Natural killer cell (primary cell): ENCODE measurements around the gene FTCD. TPM values are rescaled to one million over a fixed set of nuclear protein-coding genes. Genes with fewer than 3 reads are reported as not detected.

Experiments used
- ATAC-seq, 3 donors: fragments of 150-1000 bp in 2 of 3; fragments of 200-7000 bp in 1 of 3; cut with Tn5 transposase; 1 replicate in 1 of 3; 2 replicates in 2 of 3; pipeline ENCODE4 v1.10.0; 2021; ENCODE audit warnings: mild to moderate bottlenecking in 2 of 3, moderate library complexity in 2 of 3
- DNase-seq, 2 donors: peaks; one replicate each; pipeline versions ENCODE4 v3.0.0 to v3.0.0-alpha.2; 2013 to 2021; ENCODE audit warnings: mixed read lengths in 1 of 2
- H3K27ac ChIP-seq: one replicate; pipeline ENCODE4 v1.5.1; 2013; ENCODE audit warnings: mild to moderate bottlenecking, low read length
- H3K27me3 ChIP-seq: one replicate; pipeline ENCODE4 v1.6.1; 2013; ENCODE audit warnings: low read length; ENCODE audit not compliant: control insufficient read depth, insufficient read depth
- H3K36me3 ChIP-seq: one replicate; pipeline ENCODE4 v1.6.1; 2013; ENCODE audit warnings: low read length; ENCODE audit not compliant: control insufficient read depth, insufficient read depth
- H3K4me1 ChIP-seq: one replicate; pipeline ENCODE4 v1.6.1; 2013; ENCODE audit warnings: low read length; ENCODE audit not compliant: control insufficient read depth, insufficient read depth
- H3K4me3 ChIP-seq: one replicate; pipeline ENCODE4 v1.5.1; 2013; ENCODE audit warnings: low read length
- H3K9me3 ChIP-seq: one replicate; pipeline ENCODE4 v1.6.1; 2013; ENCODE audit warnings: low read length; ENCODE audit not compliant: control insufficient read depth, insufficient read depth
- H3K27ac Mint-ChIP-seq, 2 donors: one replicate each; pipeline ENCODE4 v1.8.0; 2022; ENCODE audit warnings: mild to moderate bottlenecking in 2 of 2, mixed read lengths in 2 of 2, moderate library complexity in 1 of 2
- H3K27me3 Mint-ChIP-seq, 2 donors: one replicate each; pipeline ENCODE4 v1.8.0; 2022; ENCODE audit warnings: low read depth in 2 of 2, mixed read lengths in 2 of 2
- H3K36me3 Mint-ChIP-seq: one replicate; pipeline ENCODE4 v1.8.0; 2022; ENCODE audit warnings: mixed read lengths
- H3K4me1 Mint-ChIP-seq, 2 donors: one replicate each; pipeline ENCODE4 v1.8.0; 2022; ENCODE audit warnings: mixed read lengths in 2 of 2
- H3K4me3 Mint-ChIP-seq: one replicate; pipeline ENCODE4 v1.8.0; 2022; ENCODE audit warnings: mild to moderate bottlenecking, moderate library complexity, mixed read lengths
- H3K9me3 Mint-ChIP-seq, 2 donors: one replicate each; pipeline ENCODE4 v1.8.0; 2022; ENCODE audit warnings: mixed read lengths in 2 of 2
- CTCF ChIP-seq: fragments of 200-600 bp; IDR thresholded peaks from one replicate; pipeline ENCODE4 v1.8.0; 2022; ENCODE audit warnings: antibody characterized with exemption
- WGBS: methylation state at CpG from one replicate; pipeline ENCODE4 v1.1.7; 2013; ENCODE audit warnings: missing lambda C conversion rate; ENCODE audit not compliant: insufficient coverage; 5-methylcytosine and 5-hydroxymethylcytosine counted together
- intact Hi-C: fragments of 100-400 bp; cut with micrococcal nuclease; formaldehyde crosslinking; loops from one replicate; pipeline ENCODE4 v1.14.2; 2022
- total RNA-seq, 4 donors: library from RNA; stranded (reverse); fragments of 120-200 nt in 1 of 4; gene quantifications; one replicate each; pipeline versions ENCODE4 v1.2.3 to v1.2.4, GENCODE V29; 2013 to 2022

Gene FTCD
- total RNA-seq, 3 donors from 2014 or later (not counting 1 experiment from before 2014, with no cell fraction given), result 0.34 TPM; not detected in 2

GRCh38 chr21:46117586-46118315 lies 37.6 kb downstream of the FTCD start:
- Mint-ChIP-seq H3K27ac (no peak overlapping the region), H3K9me3 (no peaks in the 10 kb centered on the region), H3K4me3 (no peak overlapping the region), H3K4me1 (no peaks in the 10 kb centered on the region), H3K27me3 (no peaks in the 10 kb centered on the region), H3K36me3 (no peaks in the 10 kb centered on the region)
- no peaks in the 10 kb centered on the region for H3K27me3 ChIP-seq
- H3K36me3 ChIP-seq, result no peaks in the 10 kb centered on the region
- H3K9me3 ChIP-seq, result peaks cover 4% of the 10 kb centered on the region
- H3K27ac ChIP-seq, result no peak overlapping the region
- intact Hi-C loops, result no loop called here
- H3K4me1 ChIP-seq, result no peaks in the 10 kb centered on the region
- WGBS, result 82% methylated on average over 28 of the region's 29 CpGs
- TF ChIP-seq CTCF, result no peak
- no peak overlapping the region for H3K4me3 ChIP-seq
- DNase-seq, result peak in 1 of 2 donors; percentile 14
- ATAC-seq, result no peak

- no peaks in the 10 kb centered on the region for H3K4me1 ChIP-seq
- Mint-ChIP-seq H3K27ac (no peak overlapping the region), H3K9me3 (no peaks in the 10 kb centered on the region), H3K4me1 (no peaks in the 10 kb centered on the region), H3K4me3 (no peak overlapping the region), H3K27me3 (no peaks in the 10 kb centered on the region), H3K36me3 (no peaks in the 10 kb centered on the region)
- no peak overlapping the region for H3K27ac ChIP-seq
- DNase-seq, result peak in 1 of 2 donors; percentile 8
- ATAC-seq, result no peak
- no peaks in the 10 kb centered on the region for H3K27me3 ChIP-seq
- H3K4me3 ChIP-seq, result no peak overlapping the region
- TF ChIP-seq CTCF, result no peak
- H3K36me3 ChIP-seq, result no peaks in the 10 kb centered on the region
- 88% methylated on average over 24 of the region's 24 CpGs for WGBS
- intact Hi-C loops, result no loop called here
- peaks cover 4% of the 10 kb centered on the region for H3K9me3 ChIP-seq
Observed at GRCh38 chr21:46116776-46117585, 38.4 kb downstream of the FTCD start.

GRCh38 chr21:46116189-46116775 lies 39.1 kb downstream of the FTCD start:
- H3K4me3 ChIP-seq, result no peak overlapping the region
- H3K36me3 ChIP-seq, result no peaks in the 10 kb centered on the region
- Mint-ChIP-seq H3K9me3 (no peaks in the 10 kb centered on the region), H3K4me3 (no peak overlapping the region), H3K27me3 (no peaks in the 10 kb centered on the region), H3K4me1 (no peaks in the 10 kb centered on the region), H3K36me3 (no peaks in the 10 kb centered on the region), H3K27ac (no peak overlapping the region)
- no peaks in the 10 kb centered on the region for H3K27me3 ChIP-seq
- peaks cover 4% of the 10 kb centered on the region for H3K9me3 ChIP-seq
- ATAC-seq (no peak), DNase-seq (peak in 1 of 2 donors; percentile 4)
- no peaks in the 10 kb centered on the region for H3K4me1 ChIP-seq
- TF ChIP-seq CTCF, result no peak
- WGBS, result 88% methylated on average over 20 of the region's 20 CpGs
- no peak overlapping the region for H3K27ac ChIP-seq
- intact Hi-C loops, result no loop called here
